GM18519 (cell line): ENCODE measurements around the gene B3GALNT1.
A peak's percentile ranks its signal among the peaks of the same experiment; 100 is the strongest.

Experiments
- ATAC-seq: cut with Tn5 transposase; IDR thresholded peaks from one replicate; pipeline ENCODE4 v1.9.1; 2021; ENCODE audit warnings: mild to moderate bottlenecking, moderate library complexity; ENCODE audit not compliant: unreplicated experiment, low FRiP score

B3GALNT1 gene

GRCh38 chr3:161104561-161105551 lies at the start of gene B3GALNT1:
B3GALNT1 (minus strand) TSS chr3:161105349; CDS start chr3:161086754, 18,595 bp downstream.
- ATAC-seq, result peak; percentile 70

GRCh38 chr3:161153480-161153879 lies 48.3 kb upstream of the B3GALNT1 start:
- no peak for ATAC-seq

- no peak for ATAC-seq
Measured at GRCh38 chr3:161150001-161150525, 44.9 kb upstream of the B3GALNT1 start.

GRCh38 chr3:161149529-161149928 lies 44.4 kb upstream of the B3GALNT1 start:
- ATAC-seq, result no peak

- no peak for ATAC-seq
Measured at GRCh38 chr3:161148832-161149475, 43.8 kb upstream of the B3GALNT1 start.

GRCh38 chr3:161142486-161142885 lies 37.3 kb upstream of the B3GALNT1 start:
- ATAC-seq, result no peak

DNA sequence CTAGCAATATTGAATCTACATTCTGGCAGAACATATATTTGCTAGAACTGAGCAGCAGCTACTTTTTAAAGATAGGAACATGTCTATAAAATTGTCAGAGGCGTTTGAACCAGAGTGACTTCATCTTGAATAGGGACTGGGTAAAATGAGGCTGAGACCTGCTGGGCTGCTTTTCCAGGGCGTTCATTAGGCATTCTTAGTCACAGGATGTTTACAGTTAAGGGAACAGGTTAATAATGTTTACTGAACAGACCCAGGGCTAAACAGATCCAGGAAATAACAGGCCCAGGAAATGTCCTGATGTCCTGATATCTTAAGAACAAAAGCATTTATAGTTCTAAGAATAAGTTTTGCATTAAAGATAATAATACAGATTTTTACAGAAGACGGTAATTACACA lies 34.5 kb upstream of the B3GALNT1 start:
- no peak for ATAC-seq

DNA sequence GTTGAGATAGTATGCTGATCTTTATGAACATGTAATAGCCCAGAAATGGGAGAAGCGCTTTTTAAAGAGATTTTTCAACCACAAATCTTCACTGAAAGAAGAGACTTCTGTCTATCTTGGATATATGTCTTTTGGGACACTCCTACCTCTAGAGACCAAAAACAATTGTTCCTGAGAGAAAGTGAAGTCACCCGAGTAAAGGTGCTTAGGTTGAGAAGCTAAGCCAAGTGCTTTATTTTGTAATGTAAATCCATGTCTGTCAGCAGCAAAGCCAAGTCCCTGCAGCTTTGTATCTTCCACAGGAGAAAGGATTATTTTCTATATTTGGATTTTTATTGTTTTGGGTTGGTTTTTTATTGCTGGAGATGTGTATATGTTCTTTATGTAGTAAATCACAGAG lies 32.1 kb upstream of the B3GALNT1 start:
- ATAC-seq, result no peak

GRCh38 chr3:161132391-161132790 lies 27.2 kb upstream of the B3GALNT1 start:
- no peak for ATAC-seq

GRCh38 chr3:161126495-161126894 lies 21.3 kb upstream of the B3GALNT1 start:
- no peak for ATAC-seq

DNA sequence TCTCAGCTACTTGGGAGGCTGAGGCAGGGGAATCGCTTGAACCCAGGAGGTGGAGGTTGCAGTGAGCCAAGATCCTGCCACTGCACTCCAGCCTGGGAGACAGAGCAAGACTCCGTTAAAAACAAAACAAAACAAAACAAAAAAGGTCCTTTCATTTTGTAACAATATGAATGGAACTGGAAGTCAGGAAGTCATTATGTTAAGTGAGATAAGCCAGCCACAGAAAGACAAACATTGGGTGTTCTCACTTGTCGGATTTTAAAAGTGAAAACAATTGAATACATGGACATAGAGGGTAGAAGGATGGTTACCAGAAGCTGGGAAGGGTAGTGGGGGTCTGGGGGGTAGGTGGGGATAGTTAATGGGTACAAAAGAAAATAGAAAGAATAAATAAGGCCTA lies 12.5 kb upstream of the B3GALNT1 start:
- ATAC-seq, result no peak

- ATAC-seq, result no peak
Measured at GRCh38 chr3:161108840-161109239, 3.7 kb upstream of the B3GALNT1 start.

- ATAC-seq, result no peak
Measured at GRCh38 chr3:161107311-161107710, 2.2 kb upstream of the B3GALNT1 start.

DNA sequence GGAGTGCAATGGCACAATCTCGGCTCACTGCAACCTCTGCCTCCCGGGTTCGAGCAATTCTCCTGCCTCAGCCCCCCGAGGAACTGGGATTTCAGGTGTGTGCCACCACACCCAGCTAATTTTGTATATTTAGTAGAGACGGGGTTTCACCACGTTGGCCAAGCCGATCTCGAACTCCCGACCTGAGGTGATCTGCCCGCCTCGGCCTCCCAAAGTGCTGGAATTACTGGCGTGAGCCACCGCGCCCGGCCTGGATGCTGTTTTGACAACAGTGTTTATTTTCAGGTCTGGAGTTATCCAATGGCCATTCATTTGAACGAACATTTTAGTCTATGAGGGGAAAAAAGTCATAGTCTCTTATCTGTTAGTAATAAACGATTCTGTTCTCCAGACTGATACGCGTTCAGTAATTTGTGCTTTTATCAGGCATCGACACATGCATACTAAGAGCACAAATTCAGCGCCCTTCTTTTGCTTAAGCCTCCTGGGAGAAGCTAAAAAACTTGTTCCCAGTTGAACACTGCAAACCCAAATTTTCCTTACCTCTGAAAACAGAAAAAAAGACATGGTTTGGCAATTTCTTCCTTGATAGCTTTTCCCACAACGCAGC lies 1.3 kb downstream of the B3GALNT1 start:
- ATAC-seq, result no peak

- no peak for ATAC-seq
Measured at GRCh38 chr3:161101609-161102008, 3.5 kb downstream of the B3GALNT1 start.

GRCh38 chr3:161100994-161101393 lies 4.2 kb downstream of the B3GALNT1 start:
- ATAC-seq, result no peak

DNA sequence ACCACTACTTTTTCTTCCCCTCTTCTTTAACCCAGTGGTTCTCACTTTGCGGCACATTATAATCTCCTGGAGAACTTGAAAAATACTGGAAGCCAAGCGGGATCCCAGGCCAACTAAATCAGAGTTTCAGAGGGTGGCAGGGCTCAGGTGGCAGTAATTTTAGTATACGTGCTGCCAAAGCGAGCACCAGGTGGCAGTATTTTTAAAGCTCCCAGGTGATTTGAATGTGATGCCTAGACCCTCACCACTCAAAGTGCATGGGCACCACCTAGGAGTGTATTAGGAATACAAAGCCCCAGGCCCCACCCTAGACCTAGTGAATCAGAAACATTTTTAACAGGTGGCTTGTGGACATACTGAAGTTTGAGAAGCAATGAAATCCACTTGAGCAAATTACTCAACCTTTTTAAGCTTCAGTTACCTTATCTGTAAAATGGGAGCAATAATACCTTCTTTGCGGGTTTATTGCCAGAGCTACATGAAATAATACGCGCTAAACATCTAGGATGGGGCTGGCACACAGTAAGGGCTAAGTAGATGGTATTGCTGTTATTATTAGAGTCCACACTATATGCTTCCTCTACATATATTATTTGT lies 8.3 kb downstream of the B3GALNT1 start:
- ATAC-seq, result no peak

DNA sequence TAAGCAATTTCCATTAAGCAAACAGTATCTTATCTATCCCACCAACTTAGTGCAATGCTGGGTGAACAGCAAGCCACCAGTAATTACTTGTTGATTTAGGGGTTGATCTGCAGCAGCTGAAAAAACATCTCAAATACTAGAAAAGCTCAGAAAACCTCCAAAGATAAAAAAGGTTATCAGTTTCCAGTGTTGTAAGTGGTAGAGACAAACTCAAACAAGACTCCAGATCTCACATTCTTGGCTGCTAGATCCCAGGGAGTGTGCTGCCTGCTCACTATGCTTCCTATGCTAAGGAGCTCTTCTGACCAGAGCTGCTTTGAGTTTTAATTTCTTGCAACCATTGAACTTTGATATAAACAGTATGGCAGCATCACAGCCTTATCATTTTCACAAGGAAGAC lies 11.3 kb downstream of the B3GALNT1 start:
- ATAC-seq, result no peak

GRCh38 chr3:161084277-161084676 lies 20.9 kb downstream of the B3GALNT1 start:
- ATAC-seq, result no peak

DNA sequence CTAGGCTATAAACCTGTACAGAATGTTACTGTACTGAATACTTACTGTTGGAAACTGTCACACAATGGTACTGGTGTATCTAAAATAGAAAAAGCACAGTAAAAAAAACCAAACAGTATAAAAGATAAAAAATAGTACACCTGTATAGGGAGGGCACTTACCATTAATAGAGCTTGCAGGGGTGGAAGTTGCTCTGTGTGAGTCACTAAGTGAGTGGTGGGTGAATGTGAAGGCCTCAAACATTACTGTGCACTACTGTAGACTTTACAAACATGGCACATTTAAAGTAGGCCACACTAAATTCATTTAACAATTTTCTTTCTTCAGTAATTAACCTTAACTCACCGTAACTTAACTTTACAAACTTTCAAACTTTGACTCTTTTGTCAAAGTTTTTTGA lies 22.0 kb downstream of the B3GALNT1 start:
- ATAC-seq, result no peak

DNA sequence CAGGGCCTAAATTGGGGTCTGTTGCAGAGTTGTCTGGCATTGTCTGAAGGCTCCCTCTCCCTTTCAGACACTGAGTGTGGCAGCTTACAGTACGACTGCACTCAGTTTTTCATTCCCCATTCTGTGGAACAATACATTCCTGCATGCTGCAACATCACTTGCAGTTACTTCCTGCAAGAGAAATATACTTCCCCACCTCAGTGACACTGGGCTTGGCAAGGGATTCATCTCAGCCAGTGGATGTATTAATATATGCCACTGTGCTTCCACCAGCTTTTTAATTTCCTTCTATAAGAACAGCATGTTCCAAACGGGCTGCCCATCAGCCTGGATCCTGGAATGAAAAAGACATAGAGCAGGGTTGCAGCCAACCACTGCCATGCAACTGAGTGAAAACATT lies 23.1 kb downstream of the B3GALNT1 start:
- peak; percentile 17 for ATAC-seq
